GM18505 (cell line): ENCODE results near the gene THADA.
"Not testable (repeated sequence)": the region's sequence is repeated elsewhere in the genome, so short reads cannot be mapped to it uniquely, and the experiment has no call there.

Experiments used
- ATAC-seq: cut with Tn5 transposase; IDR thresholded peaks from one replicate; pipeline ENCODE4 v1.9.1; 2021; ENCODE audit not compliant: unreplicated experiment
- POLR2A ChIP-seq: IDR thresholded peaks from 4 replicates; pipeline ENCODE4 v1.6.1; 2011; ENCODE audit warnings: borderline replicate concordance; ENCODE audit not compliant: insufficient read depth, insufficient read length; ENCODE audit errors: extremely low read depth

Gene THADA

GRCh38 chr2:43399515-43400264 lies 196.1 kb downstream of the THADA start:
- no peak for ATAC-seq
- no peak for TF ChIP-seq POLR2A

GRCh38 chr2:43399098-43399497 lies 196.7 kb downstream of the THADA start:
- no peak for TF ChIP-seq POLR2A

GRCh38 chr2:43397821-43398220 lies 198.0 kb downstream of the THADA start:
- no peak for ATAC-seq
- TF ChIP-seq POLR2A: no peak

More at GRCh38 chr2:43399098-43399497, 196.7 kb downstream of the THADA start:
- ATAC-seq: no peak

- no peak for ATAC-seq
- no peak for TF ChIP-seq POLR2A
Observed at GRCh38 chr2:43397411-43397810, 198.4 kb downstream of the THADA start.

- ATAC-seq: not testable (repeated sequence)
Observed at GRCh38 chr2:43396344-43396743, 199.5 kb downstream of the THADA start.

GRCh38 chr2:43393918-43394317 lies 201.9 kb downstream of the THADA start:
- no peak for TF ChIP-seq POLR2A
- no peak for ATAC-seq

- TF ChIP-seq POLR2A: no peak
- no peak for ATAC-seq
Observed at GRCh38 chr2:43391878-43392215, 204.0 kb downstream of the THADA start.

GRCh38 chr2:43391201-43391877 lies 204.5 kb downstream of the THADA start:
- ATAC-seq: no peak
- TF ChIP-seq POLR2A: no peak

GRCh38 chr2:43389581-43390466 lies 206.0 kb downstream of the THADA start:
- TF ChIP-seq POLR2A: no peak
- no peak for ATAC-seq

GRCh38 chr2:43388371-43388770 lies 207.5 kb downstream of the THADA start:
- TF ChIP-seq POLR2A: no peak
- no peak for ATAC-seq

GRCh38 chr2:43387092-43388062 lies 208.5 kb downstream of the THADA start:
- peak; percentile 80 for ATAC-seq

GRCh38 chr2:43386679-43387078 lies 209.2 kb downstream of the THADA start:
- ATAC-seq: not testable (repeated sequence)

More at GRCh38 chr2:43387092-43388062, 208.5 kb downstream of the THADA start:
- TF ChIP-seq POLR2A: peak; percentile 20

- ATAC-seq: no peak
- TF ChIP-seq POLR2A: no peak
Observed at GRCh38 chr2:43384143-43384542, 211.7 kb downstream of the THADA start.
